GDM1 (cell line): ENCODE measurements around the gene MCM9.
"Not testable (repeated sequence)": the region's sequence is repeated elsewhere in the genome, so short reads cannot be mapped to it uniquely, and the experiment has no call there.

ENCODE experiments used
- DNase-seq: peaks from one replicate; lab custom pipeline; 2025; lab: John Stamatoyannopoulos, UW

MCM9 gene

DNA sequence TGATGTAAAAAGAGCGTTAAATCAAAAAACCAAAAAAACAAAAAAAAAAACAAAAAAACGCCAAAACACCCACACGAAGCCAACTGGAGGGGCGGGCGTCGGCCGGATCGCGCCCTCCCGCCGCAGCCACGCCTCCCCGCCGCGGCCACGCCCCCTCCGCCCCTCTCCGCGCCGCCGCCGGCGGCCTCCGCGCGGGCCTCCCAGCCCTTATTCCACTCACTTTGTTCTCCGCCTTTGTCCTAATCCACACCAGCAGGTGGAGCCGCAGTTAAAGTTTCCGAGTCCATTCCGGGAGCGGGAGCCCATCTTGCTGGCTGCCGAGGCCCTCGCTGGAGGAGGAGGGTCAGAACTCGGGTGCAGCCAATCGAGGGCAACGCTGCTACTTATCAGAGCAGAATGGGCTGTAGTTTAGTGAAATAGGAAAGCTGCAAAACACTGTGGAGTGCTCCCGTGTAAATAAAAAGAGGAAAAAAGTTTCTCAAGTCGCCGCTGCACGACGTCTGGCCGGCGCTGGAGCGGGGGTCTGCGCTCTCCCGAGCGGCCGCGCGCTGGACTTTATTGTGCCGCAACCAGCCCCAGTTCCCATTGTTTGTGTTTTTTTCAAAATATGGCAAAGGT is 41.0 kb downstream of the MCM9 start, which contains the start of gene ASF1A:
Gene ASF1A (plus strand): TSS at position 346 of the 618 bp plus-strand sequence. CDS start 262 bp downstream, at position 608.
- DNase-seq = peak; percentile 96

DNA sequence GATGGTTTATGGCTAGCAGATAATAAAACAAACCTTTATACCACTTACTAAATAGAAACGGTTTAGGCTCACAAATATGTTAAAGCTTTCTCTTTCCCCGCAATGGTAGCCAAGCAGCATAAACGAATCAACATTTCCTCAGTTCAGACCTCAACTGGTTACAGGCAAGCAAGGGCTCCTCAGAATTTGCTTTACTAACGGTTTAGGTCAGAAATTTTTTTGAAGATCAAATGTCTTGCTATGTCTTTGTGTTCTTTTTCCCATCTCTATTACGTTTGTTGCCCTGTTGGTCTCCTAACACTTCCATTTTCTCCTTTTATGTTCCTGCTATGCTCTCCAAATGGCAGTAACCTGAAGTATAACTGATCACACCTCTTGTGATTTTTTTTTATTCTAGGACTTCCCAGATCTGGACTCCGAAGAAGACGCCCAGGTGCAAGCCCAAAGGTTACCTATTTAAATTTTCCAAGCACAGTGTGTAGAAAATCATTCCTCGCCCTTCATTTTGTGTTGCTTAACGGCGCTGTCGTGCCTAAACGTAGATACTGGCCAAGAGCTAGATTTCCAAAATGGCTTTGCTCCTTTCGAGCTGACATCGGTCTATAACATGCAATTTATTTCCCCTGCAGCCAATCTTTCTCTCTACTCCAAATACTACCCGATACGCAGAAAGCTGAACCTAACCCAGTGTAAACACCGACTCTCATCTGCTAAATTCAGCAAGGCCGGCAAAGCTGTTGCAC is 41.7 kb downstream of the MCM9 start:
- DNase-seq = peak; percentile 46

DNA sequence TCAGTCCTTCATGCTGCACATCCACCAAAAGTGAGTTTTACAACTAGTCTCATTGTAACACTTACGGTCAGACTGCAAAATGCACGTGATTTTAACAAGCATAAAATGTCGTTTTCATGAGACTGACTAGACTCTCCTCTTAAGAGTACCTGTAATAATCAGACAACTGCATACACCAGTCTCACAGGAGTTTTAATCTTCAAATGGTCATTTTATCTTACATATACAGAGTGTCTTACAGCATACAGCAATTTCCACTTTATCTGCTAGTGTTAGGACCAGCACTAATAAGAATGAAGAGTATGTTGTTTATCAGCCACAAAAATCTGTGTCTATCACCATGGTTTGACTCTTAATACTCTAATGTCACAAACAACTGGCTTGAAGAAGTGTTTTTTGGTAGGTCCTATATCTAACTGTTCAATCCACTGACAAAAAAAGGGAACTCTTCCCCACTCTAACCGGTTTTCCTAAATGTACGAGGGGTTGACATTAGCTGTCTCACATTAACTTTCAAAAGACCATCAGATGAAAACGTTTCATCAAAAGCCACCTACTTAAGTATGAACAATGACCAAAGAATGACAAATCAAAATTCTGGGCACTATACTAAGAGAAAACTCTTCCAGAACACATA is 42.5 kb downstream of the MCM9 start:
- no peak for DNase-seq

DNA sequence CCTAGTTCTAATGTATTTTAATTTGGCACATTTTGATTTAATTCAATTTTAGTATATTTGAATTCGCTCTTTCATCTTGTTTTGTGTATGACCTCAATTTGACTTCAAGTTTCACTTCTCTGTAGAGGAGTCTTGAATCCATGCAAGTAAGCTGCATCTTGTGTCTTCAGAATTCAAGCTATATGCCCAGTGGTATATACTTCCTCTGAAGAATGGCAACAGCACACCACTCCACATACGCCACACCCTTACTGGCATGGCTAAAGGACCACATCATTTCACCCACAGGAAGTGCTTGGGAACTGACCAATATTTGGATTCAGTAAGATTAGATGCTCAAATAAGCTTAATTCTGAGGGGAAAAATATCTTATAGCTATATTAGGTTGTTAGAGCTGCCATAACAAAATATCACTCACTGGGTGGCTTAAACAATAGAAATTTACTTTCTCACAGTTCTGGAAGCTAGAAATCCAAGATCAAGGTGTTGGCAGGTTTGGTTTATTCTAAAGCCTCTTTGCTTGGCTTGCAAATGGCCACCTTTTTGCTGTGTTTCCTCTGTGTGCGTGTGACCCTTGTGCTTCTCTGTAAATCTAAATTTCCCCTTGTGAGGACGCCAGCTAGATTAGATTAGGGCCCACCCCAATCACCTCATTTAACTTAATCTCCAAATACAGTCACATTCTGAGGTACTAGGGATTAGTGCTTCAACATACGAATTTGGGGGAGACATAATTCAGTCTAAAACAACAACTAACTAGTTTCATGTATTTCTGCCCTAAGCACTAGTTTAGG is 43.8 kb downstream of the MCM9 start:
- no peak for DNase-seq

DNA sequence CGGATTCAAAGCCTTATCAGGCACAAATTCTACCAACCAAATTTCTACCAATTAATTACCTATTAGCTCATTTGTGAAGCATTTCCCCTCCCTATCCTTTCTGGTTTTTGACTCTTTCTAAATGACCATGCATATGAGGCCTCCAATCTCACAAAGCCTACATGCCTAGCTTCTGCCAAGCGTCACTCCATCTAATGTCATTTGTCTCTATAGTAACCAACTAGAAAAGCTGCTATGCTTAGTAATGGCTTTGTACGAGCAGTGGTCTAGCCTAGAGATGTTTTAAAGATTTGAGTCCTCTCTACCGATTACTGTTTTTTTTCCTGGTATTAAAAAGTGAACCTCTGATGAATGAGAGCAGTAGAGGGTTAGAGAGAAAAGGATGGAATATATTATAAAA is 45.8 kb downstream of the MCM9 start:
- DNase-seq = no peak

DNA sequence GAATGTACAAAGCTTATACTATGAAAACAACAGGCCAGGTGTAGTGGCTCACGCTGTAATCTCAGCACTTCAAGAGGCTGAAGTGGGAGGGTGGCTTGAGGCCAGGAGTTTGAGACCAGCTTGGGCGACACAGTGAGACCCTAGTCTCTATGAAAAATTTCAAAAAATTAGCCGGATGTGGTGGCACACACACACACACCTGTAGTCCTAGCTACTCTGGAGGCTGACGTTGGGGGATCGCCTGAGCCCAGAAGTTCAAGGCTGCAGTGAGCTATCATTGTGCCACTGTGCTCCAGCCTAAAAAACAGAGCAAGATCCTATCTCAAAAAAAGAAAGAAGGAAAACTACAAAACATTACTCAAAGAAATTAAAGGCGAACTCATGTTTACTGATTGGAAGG is 48.3 kb downstream of the MCM9 start:
- no peak for DNase-seq

DNA sequence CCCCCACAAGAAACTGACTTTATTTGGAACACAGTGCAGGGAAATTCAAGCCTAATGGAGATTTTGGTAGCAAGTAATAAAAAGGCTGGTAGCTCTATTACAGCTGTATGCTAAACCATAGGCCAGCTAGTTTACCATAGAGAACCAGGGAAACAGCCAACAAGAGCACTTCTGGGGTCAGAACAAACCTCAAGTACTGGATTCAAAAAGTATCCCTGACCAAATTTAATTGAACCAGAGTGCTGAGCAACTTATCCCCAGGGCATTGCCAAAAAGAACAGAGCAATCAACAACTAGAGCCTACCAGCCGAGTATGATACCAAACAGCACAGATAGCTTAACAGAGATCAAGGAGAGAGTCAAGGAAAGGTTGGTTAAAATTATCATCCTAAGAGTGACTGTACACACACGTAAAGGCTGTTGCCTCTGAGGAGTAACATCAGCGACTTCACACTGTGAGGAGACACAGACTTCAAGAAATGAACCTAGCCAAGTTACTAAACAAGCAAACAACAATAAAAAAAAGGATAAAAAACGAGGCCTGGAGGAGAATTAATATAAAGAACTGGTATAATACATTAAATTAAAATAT is 52.5 kb downstream of the MCM9 start:
- DNase-seq = no peak

DNA sequence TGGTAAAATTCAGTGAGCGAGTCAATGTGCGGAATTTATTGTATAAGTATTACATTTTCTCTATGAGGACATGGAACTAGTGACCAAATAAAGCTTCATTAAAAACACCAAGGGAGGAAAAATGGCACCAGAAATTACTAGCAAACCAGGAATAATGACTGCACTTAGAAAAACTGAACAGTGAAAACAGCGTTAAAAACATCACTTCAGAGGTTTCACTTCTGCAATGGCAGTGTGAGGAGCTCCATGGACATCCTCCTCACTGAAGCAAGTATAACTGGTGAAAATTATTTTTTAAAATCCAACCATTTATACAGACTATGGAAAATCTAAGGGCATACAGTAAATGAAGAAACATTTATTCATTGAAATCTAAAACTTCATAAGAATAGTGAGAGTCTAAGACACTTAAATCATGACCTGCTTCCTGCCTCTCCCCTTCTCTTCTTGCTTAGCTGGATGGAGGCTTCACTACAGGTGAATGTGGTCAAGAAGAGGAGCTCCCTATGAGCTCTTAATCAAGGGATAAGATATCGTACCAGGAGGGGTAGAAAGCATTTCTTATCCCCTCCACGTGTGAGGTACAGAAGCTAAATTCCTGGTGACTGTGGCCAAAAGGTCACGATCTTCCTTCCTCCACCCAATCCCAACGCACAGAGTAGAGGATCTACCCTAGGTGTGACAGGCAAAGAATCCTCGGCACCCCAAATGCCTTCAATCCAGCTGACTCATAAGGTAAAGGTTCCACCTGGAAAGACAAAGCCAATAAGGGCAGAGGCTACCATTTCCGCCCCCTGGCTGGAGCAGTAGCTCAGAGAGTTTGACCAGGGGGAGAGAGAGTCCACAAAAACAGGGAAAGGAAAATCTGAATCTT is 53.3 kb downstream of the MCM9 start:
- no peak for DNase-seq

DNA sequence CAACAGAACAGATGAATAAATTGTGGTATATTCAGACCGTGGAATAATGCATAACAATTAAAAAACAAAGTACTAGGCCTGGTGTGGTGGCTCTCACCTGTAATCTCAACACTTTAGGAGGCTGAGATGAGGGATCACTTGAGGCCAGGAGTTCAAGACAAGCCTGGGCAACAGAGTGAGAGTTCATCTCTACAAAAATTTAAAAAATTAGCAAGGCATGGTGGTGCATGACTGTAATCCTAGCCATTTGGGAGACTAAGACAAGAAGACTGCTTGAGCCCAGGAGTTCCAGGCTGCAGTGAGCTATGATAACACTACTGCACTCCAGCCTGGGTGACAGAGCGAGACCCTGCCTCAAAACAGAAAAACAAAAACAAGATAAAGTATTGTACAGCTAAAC is 57.2 kb downstream of the MCM9 start:
- DNase-seq = no peak

DNA sequence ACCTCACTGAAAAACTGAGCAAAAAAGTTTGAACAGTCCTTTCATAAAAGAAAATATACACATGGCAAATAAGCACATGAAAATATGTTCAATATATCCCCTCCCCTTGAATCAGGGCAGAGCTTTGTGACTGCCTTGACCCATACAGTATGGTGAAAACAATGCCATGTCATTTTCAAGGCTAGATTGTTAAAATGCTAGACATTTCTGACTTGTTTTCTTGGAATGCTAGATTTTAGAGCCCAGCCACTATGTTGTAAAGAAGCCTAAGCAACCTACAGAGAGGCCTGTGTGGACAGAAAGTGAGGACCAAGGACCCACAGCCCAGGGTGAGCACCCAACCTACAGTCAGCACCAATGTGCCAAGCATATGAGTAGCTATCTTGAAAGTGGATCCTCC is 58.1 kb downstream of the MCM9 start:
- no peak for DNase-seq

DNA sequence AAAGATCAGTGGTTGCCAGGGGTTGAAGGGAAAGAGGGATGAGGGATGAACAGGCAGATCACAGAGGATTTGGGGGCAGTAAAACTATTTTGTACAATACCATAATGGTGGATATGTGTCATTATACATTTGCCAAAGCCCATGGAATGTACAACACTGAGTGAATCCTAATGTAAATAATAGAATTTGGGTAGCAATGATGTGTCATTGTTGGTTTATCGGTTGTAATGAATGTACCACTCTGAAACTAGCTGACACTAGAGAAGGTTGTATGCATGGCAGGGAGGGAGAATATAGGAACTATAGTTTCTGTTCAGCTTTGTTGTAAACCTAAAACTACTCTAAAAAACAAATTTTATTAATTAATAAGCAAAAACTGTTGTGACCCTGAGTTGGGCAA is 58.8 kb downstream of the MCM9 start:
- no peak for DNase-seq

DNA sequence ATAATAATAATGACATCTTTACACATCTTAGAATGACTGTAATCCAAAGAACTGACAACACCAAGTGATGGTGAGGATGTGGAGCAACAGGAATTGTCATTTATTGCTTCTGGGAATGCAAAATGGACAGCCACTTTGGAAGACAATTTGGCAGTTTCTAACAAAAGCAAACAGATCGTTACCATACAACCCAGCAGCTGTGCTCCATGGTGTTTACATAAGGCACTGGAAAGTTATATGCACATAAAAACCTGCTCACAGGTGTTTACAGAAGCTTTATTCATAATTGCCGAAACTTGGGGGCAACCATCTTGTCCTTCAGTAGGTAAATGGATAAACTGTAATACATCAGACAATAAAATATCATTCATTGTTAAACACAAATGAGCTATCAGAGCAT is 59.3 kb downstream of the MCM9 start:
- no peak for DNase-seq

DNA sequence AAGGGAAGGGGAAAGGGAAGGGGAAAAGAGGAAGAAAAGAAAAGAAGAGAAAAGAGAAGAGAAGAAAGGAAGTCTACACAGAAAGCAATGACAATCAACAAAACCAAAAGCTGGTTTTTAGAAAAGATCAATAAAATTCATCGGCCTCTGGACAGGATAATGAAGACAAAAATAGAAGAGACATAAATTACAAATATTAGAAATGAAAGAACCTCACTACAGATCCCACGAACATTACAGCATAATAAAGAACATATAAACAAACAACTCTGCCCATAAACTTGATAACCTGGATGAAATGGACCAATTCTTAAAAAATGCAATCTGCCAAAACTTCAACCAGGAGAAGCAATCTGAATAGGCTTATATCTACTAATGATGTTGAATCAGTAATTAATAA is 61.7 kb downstream of the MCM9 start:
- no peak for DNase-seq

DNA sequence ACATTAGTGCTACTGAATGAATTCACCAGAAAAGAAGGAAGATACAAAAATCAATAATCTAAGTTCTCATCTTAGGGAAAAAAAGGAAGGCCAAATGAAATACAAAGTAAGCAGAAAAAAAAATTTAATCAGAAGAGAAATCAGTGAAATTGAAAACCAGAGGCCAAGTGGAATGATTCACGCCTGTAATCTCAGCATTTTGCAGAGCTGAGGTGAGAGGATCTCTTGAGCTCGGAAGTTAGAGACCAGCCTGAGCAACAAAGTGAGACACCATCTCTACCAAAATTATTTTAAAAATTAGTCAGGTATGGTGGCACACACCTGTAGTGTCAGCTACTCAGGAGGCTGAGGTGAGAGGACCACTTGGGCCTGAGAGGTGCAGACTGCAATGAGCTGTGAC is 62.2 kb downstream of the MCM9 start:
- DNase-seq = no peak

DNA sequence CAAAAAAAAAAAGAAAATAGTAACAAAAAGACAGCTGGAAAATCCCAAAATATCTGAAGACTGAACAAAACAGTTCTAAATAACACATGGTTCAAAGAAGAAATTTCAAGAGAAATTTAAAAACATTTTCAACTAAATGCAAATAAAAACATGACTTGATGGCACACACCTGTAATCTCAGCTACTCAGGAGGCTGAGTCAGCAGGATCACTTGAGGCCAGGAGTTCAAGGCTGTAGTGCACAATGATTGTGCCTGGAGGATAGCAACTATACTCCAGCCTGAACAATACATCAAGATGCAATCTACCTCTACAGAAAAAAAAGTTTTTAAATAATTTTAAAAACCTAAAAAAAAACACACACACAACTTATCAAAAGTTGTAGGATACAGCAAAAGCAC is 62.6 kb downstream of the MCM9 start:
- DNase-seq = no peak

DNA sequence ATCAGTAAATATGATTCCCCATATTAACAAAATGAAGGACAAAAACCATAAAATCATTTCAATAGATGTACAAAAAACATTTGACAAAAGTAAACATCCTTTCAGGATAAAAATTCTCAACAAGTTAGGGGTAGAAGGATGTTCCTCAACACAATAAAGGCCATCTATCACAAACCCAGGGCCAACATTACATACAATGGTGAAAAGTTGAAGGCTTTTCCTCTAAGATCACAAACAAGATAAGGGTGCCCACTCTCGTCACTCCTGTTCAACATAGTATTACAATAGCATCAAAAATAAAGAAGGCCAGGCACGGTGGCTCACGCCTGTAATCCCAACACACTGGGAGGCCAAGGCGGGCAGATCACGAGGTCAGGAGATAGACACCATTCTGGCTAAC is 63.6 kb downstream of the MCM9 start:
- DNase-seq = no peak

DNA sequence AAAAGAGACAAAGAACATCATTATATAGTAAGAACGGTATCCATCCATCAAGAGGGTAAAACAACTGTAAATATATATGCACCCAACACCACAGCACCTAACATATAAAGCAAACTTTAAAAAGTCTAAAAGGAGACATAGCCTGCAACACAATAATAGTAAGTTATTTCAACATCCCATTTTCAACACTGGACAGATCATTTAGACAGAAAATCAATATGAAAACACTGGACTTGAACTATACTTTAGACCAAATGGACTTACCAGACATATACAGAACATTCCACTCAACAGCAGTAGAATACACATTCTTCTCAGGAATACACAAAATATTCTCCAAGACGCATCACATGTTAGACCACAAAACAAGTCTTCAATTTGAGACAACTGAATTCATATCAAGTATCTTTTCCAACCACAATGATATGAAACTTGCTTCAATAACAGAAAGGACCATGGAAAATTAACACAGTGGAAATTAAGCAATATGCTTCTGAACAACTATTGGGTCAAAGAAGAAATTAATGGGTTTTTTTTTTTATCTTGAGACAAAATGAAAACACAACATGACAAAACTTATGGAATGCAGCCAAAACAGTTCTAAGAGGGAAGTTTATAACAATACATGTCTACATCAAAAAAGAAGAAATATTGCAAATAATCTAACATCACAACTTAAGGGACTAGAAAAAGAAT is 64.9 kb downstream of the MCM9 start:
- DNase-seq = no peak

DNA sequence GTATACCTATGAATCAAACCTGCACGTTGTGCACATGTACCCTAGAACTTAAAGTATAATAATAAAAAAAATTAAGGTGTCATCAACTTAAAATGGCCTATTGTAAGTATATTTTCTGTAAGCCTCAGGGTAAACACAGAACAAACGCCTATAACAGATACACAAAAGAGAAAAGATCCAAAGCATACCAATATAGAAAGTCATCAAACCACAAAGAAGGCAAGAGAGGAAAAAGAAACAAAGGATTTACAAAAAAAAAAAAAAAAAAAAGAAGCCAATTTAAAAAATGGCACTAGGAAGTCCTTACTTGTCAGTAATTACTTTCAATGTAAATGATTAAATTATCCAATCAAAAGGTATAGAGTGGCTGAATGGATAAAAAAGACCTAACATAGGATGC is 65.6 kb downstream of the MCM9 start:
- DNase-seq = no peak

DNA sequence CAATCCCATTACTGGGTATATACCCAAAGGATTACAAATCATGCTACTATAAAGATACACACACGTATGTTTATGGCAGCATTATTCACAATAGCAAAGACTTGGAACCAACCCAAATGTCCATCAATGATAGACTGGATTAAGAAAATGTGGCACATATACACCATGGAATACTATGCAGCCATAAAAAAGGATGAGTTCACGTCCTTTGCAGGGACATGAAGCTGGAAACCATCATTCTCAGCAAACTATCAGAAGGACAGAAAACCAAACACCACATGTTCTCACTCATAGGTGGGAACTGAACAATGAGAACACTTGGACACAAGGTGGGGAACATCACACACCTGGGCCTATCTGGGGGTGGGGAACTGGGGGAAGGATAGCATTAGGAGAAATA is 66.1 kb downstream of the MCM9 start:
- DNase-seq = not testable (repeated sequence)

DNA sequence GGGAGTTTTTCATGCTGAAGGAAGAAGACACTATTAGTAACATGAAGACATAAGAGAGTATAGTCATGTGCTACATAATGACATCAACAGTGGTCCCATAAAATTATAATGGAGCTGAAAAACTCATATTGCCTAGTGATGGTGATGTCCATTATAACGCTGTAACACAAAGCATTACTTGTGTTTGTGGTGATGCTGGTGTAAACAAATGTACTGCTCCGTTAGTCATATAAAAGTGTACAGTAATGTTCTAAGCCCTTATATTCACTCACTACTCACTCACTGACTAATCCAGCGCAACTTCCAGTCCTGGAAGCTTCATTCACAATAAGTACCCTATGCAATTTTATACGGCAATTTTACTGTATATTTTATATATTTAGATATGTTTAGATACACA is 67.8 kb downstream of the MCM9 start:
- DNase-seq = no peak

DNA sequence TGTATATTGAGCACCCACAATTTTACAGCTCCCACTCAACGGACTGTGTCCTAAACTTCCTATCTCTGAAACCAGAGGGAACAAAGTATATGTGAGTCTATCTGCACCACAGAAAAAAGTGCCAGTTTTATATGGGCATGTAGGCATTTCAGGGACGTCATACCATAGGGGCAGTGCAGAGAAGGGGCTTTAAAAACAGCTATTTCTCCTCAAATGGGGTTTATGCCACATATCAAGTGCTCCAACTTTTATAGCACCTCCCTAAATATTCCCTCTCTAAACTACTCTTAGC is 69.9 kb downstream of the MCM9 start:
- no peak for DNase-seq
